ENCODE measurements around the gene HPS5. TPM values are rescaled to one million over a fixed set of nuclear protein-coding genes. Genes with fewer than 3 reads are reported as not detected.

The HPS5 gene
- polyA plus RNA-seq, 1 donor (not counting 4 experiments of a cell fraction or from before 2014, with no cell fraction given) = 20.9 TPM

- Histone ChIP-seq H3K79me2 (ENCODE audit: control insufficient read depth, insufficient read depth, low read length) (no peaks in the 10 kb centered on the region), H3K27me3 (ENCODE audit: control insufficient read depth, extremely low read depth, insufficient read depth, low read length) (no peaks in the 10 kb centered on the region), H2AFZ (ENCODE audit: control insufficient read depth, low read length) (no peak overlapping the region), H3K9me3 (ENCODE audit: control insufficient read depth, low read depth, low read length) (no peaks in the 10 kb centered on the region), H3K4me1 (ENCODE audit: control insufficient read depth, extremely low read depth, insufficient read depth, low read length) (no peaks in the 10 kb centered on the region), H3K9me1 (ENCODE audit: control insufficient read depth, extremely low read depth, insufficient read depth, low read length) (no peaks in the 10 kb centered on the region), H3K9ac (ENCODE audit: control insufficient read depth, extremely low read depth, insufficient read depth, low read length) (no peak overlapping the region), H3K4me3 (ENCODE audit: control insufficient read depth in 2 of 3, extremely low read depth in 1 of 3, insufficient read depth in 2 of 3, low read depth in 1 of 3, low read length in 3 of 3) (no peak overlapping the region), H3K4me2 (ENCODE audit: control insufficient read depth, extremely low read depth, insufficient read depth, low read depth, low read length) (no peak overlapping the region), H4K20me1 (ENCODE audit: control insufficient read depth, extremely low read depth, insufficient read depth, low read length) (no peaks in the 10 kb centered on the region), H3K36me3 (ENCODE audit: control insufficient read depth in 2 of 2, extremely low read depth in 1 of 2, insufficient read depth in 2 of 2, low read length in 2 of 2) (peaks cover 9 to 13% of the 10 kb centered on the region in 2 experiments), H3K27ac (ENCODE audit: control insufficient read depth, insufficient read depth, low read length) (no peak overlapping the region)
- dilution Hi-C loops (cut with MboI; ENCODE audit: extremely low pct_ligation_motif_present, low sequenced_read_pairs) = no loop called here
- peak; percentile 7 for DNase-seq (ENCODE audit: low read depth, low spot score)
- no peak for TF ChIP-seq EZH2 (IDR thresholded peaks at IDR 0.05; ENCODE audit: low read length)
- TF ChIP-seq CTCF (optimal IDR thresholded peaks at IDR 0.05 in 1 of 3, IDR thresholded peaks at IDR 0.05 in 1 of 3, conservative IDR thresholded peaks at IDR 0.05 in 1 of 3; ENCODE audit: extremely low read depth in 1 of 3, insufficient read depth in 2 of 3, low read length in 3 of 3) = no peak
- no peak for FAIRE-seq
These were observed 45.5 kb upstream of the HPS5 start for GRCh38 chr11:18367431-18367830.

GRCh38 chr11:18366286-18366685 is 44.3 kb upstream of the HPS5 start:
- Histone ChIP-seq H3K9ac (ENCODE audit: control insufficient read depth, extremely low read depth, insufficient read depth, low read length) (no peak overlapping the region), H3K4me1 (ENCODE audit: control insufficient read depth, extremely low read depth, insufficient read depth, low read length) (no peaks in the 10 kb centered on the region), H4K20me1 (ENCODE audit: control insufficient read depth, extremely low read depth, insufficient read depth, low read length) (no peaks in the 10 kb centered on the region), H3K4me3 (ENCODE audit: control insufficient read depth in 2 of 3, extremely low read depth in 1 of 3, insufficient read depth in 2 of 3, low read depth in 1 of 3, low read length in 3 of 3) (no peak overlapping the region), H3K27ac (ENCODE audit: control insufficient read depth, insufficient read depth, low read length) (no peak overlapping the region), H2AFZ (ENCODE audit: control insufficient read depth, low read length) (no peak overlapping the region), H3K27me3 (ENCODE audit: control insufficient read depth, extremely low read depth, insufficient read depth, low read length) (no peaks in the 10 kb centered on the region), H3K9me1 (ENCODE audit: control insufficient read depth, extremely low read depth, insufficient read depth, low read length) (no peaks in the 10 kb centered on the region), H3K9me3 (ENCODE audit: control insufficient read depth, low read depth, low read length) (no peaks in the 10 kb centered on the region), H3K4me2 (ENCODE audit: control insufficient read depth, extremely low read depth, insufficient read depth, low read depth, low read length) (no peak overlapping the region), H3K79me2 (ENCODE audit: control insufficient read depth, insufficient read depth, low read length) (no peaks in the 10 kb centered on the region), H3K36me3 (ENCODE audit: control insufficient read depth in 2 of 2, extremely low read depth in 1 of 2, insufficient read depth in 2 of 2, low read length in 2 of 2) (peaks cover 17 to 20% of the 10 kb centered on the region in 2 experiments)
- dilution Hi-C loops (cut with MboI; ENCODE audit: extremely low pct_ligation_motif_present, low sequenced_read_pairs) = no loop called here
- DNase-seq (ENCODE audit: low read depth, low spot score) (no peak), FAIRE-seq (no peak)
- no peak for TF ChIP-seq EZH2 (IDR thresholded peaks at IDR 0.05; ENCODE audit: low read length)

GRCh38 chr11:18365741-18366140 is 43.8 kb upstream of the HPS5 start:
- H4K20me1 ChIP-seq (ENCODE audit: control insufficient read depth, extremely low read depth, insufficient read depth, low read length) = no peaks in the 10 kb centered on the region
- peaks cover 17 to 26% of the 10 kb centered on the region in 2 experiments for H3K36me3 ChIP-seq (ENCODE audit: control insufficient read depth in 2 of 2, extremely low read depth in 1 of 2, insufficient read depth in 2 of 2, low read length in 2 of 2)
- no peak overlapping the region for H3K27ac ChIP-seq (ENCODE audit: control insufficient read depth, insufficient read depth, low read length)
- dilution Hi-C loops (cut with MboI; ENCODE audit: extremely low pct_ligation_motif_present, low sequenced_read_pairs) = no loop called here
- H3K4me1 ChIP-seq (ENCODE audit: control insufficient read depth, extremely low read depth, insufficient read depth, low read length) = no peaks in the 10 kb centered on the region
- no peak overlapping the region for H3K9ac ChIP-seq (ENCODE audit: control insufficient read depth, extremely low read depth, insufficient read depth, low read length)
- no peaks in the 10 kb centered on the region for H3K79me2 ChIP-seq (ENCODE audit: control insufficient read depth, insufficient read depth, low read length)
- no peak overlapping the region for H3K4me3 ChIP-seq (ENCODE audit: control insufficient read depth in 2 of 3, extremely low read depth in 1 of 3, insufficient read depth in 2 of 3, low read depth in 1 of 3, low read length in 3 of 3)
- TF ChIP-seq CTCF (optimal IDR thresholded peaks at IDR 0.05 in 1 of 3, IDR thresholded peaks at IDR 0.05 in 1 of 3, conservative IDR thresholded peaks at IDR 0.05 in 1 of 3; ENCODE audit: extremely low read depth in 1 of 3, insufficient read depth in 2 of 3, low read length in 3 of 3) = no peak
- TF ChIP-seq EZH2 (IDR thresholded peaks at IDR 0.05; ENCODE audit: low read length) = no peak
- no peak for DNase-seq (ENCODE audit: low read depth, low spot score)
- no peaks in the 10 kb centered on the region for H3K9me3 ChIP-seq (ENCODE audit: control insufficient read depth, low read depth, low read length)
- no peak overlapping the region for H3K4me2 ChIP-seq (ENCODE audit: control insufficient read depth, extremely low read depth, insufficient read depth, low read depth, low read length)
- H3K9me1 ChIP-seq (ENCODE audit: control insufficient read depth, extremely low read depth, insufficient read depth, low read length) = no peaks in the 10 kb centered on the region
- H2AFZ ChIP-seq (ENCODE audit: control insufficient read depth, low read length) = no peak overlapping the region
- no peaks in the 10 kb centered on the region for H3K27me3 ChIP-seq (ENCODE audit: control insufficient read depth, extremely low read depth, insufficient read depth, low read length)
- FAIRE-seq = no peak
